GM21515 (cell line): ENCODE data around the gene CLCC1.

Experiments
- ATAC-seq: cut with Tn5 transposase; IDR thresholded peaks from one replicate; pipeline ENCODE4 v1.9.1; 2021; ENCODE audit not compliant: unreplicated experiment

Gene CLCC1

DNA sequence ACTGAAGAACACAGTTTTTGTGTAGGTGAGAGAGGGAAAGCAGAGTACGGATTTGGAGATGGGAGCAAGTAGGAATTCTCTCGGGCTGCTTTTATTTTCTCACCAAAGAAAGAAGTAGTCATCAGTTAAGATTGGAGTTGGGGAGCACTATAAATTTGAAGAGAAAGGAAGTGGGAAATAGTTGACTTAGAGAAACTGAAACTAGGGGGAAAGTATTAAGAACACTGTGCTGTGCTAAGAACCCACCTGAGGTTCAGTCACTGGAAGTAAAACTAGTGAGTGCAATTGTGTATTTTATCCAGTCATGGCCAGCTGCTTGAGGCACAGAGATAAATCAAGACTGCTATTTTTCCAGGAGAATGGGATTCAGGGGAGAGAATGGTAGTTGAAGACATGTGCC lies 37.4 kb downstream of the CLCC1 start:
- ATAC-seq = no peak

DNA sequence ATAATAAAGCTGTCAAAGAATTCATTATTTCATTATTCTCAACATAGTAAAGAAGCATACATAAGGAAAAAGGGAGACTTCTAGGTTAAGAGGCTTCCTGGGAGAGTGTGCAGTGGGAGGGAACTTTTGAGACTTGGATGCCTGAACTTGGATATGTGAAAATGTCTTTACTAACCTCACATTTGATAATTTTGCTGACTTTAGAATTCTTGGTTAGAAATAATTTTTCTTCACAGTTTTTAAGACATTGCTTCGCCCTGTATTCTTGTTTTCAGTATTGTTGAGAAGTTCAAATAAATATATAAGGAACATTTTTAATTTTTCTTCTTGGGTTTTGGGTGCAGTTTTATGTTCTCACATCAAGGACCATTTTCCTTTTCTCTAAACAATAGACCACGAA lies 46.5 kb downstream of the CLCC1 start:
- no peak for ATAC-seq
